HCT116 (cell line): ENCODE results near the gene STX19.

Experiments used
- JUND ChIP-seq: IDR thresholded peaks from 2 replicates; pipeline ENCODE4 v1.6.1; 2012
- POLR2AphosphoS5 ChIP-seq: IDR thresholded peaks from 2 replicates; pipeline ENCODE4 v1.6.1; 2011; ENCODE audit warnings: mild to moderate bottlenecking, low read depth, low read length, moderate library complexity
- SP1 ChIP-seq: IDR thresholded peaks from 2 replicates; pipeline ENCODE4 v1.6.1; 2012; ENCODE audit warnings: low read depth
- SRF ChIP-seq: IDR thresholded peaks from 2 replicates; pipeline ENCODE4 v1.6.1; 2012; ENCODE audit warnings: low read depth
- TCF7L2 ChIP-seq: IDR thresholded peaks from 2 replicates; pipeline ENCODE4 v1.7.0; 2011; ENCODE audit warnings: borderline replicate concordance, inconsistent platforms; ENCODE audit not compliant: insufficient read depth, insufficient read length; ENCODE audit errors: extremely low read depth
- TF ChIP-seq, protein P1 (sequence below), 3 experiments: fragments of 200-600 bp in 1 of 3; sonication (generic) in 1 of 3; IDR thresholded peaks in 2 of 3; conservative IDR thresholded peaks in 1 of 3; 2 replicates each; pipeline ENCODE4 v1.5.1; 2012 to 2017; ENCODE audit warnings: low read depth in 2 of 3, low read length in 2 of 3, antibody characterized with exemption in 1 of 3, borderline replicate concordance in 1 of 3, control low read depth in 1 of 3, mild to moderate bottlenecking in 1 of 3, mixed read lengths in 1 of 3, mixed run types in 1 of 3, moderate library complexity in 1 of 3; ENCODE audit not compliant: insufficient read depth in 1 of 3
- TF ChIP-seq, protein P2 (sequence below): IDR thresholded peaks from 2 replicates; pipeline ENCODE4 v1.6.1; 2012; ENCODE audit warnings: low read depth

DNA sequence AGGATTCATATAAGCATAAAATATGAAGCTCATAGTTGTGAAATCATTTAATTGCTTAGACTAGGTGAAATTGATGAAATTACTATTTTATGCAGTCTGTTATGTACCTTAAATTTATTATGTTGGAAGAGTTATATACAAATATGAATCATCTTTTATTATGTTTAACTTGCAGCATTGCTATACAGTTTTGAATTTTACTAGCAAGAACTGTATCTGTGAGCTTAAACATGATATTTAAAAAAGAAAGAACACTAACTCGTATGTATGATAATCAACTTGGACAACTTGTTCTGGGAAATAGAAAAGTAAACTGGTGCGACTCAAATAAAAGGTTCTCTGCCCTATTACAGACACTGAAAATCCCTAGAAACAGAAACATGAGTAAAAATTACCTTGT is 1.8 kb downstream of the STX19 start:
- TF ChIP-seq, protein P1, sequence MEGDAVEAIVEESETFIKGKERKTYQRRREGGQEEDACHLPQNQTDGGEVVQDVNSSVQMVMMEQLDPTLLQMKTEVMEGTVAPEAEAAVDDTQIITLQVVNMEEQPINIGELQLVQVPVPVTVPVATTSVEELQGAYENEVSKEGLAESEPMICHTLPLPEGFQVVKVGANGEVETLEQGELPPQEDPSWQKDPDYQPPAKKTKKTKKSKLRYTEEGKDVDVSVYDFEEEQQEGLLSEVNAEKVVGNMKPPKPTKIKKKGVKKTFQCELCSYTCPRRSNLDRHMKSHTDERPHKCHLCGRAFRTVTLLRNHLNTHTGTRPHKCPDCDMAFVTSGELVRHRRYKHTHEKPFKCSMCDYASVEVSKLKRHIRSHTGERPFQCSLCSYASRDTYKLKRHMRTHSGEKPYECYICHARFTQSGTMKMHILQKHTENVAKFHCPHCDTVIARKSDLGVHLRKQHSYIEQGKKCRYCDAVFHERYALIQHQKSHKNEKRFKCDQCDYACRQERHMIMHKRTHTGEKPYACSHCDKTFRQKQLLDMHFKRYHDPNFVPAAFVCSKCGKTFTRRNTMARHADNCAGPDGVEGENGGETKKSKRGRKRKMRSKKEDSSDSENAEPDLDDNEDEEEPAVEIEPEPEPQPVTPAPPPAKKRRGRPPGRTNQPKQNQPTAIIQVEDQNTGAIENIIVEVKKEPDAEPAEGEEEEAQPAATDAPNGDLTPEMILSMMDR (IDR thresholded peaks at IDR 0.05 in 2 of 3, conservative IDR thresholded peaks at IDR 0.05 in 1 of 3; ENCODE audit: borderline replicate concordance in 1 of 3, insufficient read depth in 1 of 3, low read depth in 2 of 3, low read length in 2 of 3), result no peak
- TF ChIP-seq SRF (no peak), JUND (no peak), POLR2AphosphoS5 (no peak), SP1 (no peak), TCF7L2 (no peak)
- TF ChIP-seq, protein P2, sequence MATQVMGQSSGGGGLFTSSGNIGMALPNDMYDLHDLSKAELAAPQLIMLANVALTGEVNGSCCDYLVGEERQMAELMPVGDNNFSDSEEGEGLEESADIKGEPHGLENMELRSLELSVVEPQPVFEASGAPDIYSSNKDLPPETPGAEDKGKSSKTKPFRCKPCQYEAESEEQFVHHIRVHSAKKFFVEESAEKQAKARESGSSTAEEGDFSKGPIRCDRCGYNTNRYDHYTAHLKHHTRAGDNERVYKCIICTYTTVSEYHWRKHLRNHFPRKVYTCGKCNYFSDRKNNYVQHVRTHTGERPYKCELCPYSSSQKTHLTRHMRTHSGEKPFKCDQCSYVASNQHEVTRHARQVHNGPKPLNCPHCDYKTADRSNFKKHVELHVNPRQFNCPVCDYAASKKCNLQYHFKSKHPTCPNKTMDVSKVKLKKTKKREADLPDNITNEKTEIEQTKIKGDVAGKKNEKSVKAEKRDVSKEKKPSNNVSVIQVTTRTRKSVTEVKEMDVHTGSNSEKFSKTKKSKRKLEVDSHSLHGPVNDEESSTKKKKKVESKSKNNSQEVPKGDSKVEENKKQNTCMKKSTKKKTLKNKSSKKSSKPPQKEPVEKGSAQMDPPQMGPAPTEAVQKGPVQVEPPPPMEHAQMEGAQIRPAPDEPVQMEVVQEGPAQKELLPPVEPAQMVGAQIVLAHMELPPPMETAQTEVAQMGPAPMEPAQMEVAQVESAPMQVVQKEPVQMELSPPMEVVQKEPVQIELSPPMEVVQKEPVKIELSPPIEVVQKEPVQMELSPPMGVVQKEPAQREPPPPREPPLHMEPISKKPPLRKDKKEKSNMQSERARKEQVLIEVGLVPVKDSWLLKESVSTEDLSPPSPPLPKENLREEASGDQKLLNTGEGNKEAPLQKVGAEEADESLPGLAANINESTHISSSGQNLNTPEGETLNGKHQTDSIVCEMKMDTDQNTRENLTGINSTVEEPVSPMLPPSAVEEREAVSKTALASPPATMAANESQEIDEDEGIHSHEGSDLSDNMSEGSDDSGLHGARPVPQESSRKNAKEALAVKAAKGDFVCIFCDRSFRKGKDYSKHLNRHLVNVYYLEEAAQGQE, result no peak
